Myometrial cell (primary cell): ENCODE measurements around the gene CNOT9. TPM values are rescaled to one million over a fixed set of nuclear protein-coding genes. Genes with fewer than 3 reads are reported as not detected.

Experiments used
- total RNA-seq: library from RNA; depleted of rRNA; stranded (reverse); fragments of >200 nt; gene quantifications from 2 replicates; pipeline ENCODE4 v1.2.3, GENCODE V29; 2015

The CNOT9 gene, protein sequence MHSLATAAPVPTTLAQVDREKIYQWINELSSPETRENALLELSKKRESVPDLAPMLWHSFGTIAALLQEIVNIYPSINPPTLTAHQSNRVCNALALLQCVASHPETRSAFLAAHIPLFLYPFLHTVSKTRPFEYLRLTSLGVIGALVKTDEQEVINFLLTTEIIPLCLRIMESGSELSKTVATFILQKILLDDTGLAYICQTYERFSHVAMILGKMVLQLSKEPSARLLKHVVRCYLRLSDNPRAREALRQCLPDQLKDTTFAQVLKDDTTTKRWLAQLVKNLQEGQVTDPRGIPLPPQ
- total RNA-seq = 54.8 and 58.8 TPM in 2 replicates

DNA sequence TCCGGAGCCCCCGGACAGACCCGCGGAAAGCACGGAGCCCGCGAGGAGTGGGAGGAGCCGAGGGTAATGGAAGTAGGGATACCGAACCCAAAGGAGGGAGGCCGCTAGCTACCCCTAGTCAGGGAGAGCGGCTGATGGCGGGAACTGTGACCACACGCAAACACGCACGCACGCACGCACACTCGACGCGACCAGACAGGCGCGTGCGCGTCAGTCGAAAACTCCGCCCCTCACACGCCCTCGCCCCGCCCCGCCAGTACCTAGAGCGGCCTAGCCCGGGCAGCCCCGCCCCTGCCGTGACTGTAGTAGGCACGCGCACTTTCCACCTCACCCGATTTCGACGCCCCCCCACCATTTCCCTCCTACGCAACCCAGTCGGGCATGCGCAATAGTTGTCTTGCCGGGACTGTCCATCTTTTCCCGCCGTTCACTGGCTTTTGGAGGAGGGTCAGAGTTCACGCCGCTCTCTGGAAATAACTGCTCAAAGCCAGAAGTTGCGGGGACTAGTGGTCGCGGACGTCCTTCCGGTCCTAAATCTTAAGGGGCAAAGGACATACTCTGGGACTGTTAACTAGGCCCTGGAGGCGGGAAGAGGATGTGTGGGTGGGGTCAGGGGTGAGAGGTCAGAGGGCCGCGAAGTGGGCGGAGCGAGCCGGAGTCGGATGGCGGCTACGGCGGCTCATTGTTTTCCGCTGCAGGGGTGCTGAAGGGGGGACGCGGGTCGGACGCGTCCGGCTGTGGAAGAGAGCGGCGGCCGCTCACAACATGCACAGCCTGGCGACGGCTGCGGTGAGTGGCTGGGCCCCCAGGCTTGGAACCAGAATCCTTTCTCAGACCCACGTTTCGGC, at the start of gene CNOT9, which contains the start of gene USP37:
TSS of gene CNOT9 (plus strand) at position 650 of the 848 bp plus-strand sequence. CDS start at position 766, 116 bp downstream.
TSS of gene USP37 (minus strand) at position 162 of the 848 bp plus-strand sequence. CDS start 9,698 bp downstream, outside the sequence.

DNA sequence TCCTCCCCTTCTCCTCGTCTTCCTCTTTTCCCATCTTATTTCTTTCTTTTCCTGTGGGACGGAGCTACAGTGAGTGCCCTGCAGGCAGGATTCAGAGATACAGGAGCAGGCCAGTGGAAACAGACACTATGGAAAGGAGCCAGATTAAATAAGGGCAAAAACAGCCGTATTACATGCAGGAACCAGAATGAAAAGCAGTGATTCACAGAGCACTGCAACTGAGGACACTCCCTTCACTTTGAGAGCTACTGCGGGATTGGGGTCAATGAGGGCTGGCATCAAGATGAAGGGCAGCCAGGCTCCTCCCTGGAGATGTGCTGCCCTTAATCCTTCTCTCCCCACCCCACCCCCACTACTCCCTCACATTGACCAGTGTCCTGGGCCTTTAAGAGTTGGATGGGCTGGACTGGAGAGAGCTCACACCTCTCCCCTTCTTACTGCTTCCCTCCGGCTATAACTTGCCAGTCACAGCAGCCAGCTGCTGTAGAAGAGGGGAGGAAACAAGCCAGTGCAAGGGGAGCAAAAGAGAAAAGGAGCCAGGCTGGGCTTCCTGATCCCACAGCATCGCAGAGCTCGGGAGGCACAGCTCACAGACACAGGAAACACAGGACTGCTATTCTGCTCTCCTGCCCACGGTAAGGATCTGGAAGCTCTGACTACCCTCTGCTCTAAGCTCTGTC, 38.9 kb downstream of the CNOT9 start, which contains the start of gene PLCD4:
TSS of gene PLCD4 (plus strand) at position 464 of the 680 bp plus-strand sequence. CDS start 7,841 bp downstream, outside the sequence.

Other genes starting within 250 kb of the CNOT9 start
- not detected in 2 replicates for gene CATIP, start 212.0 kb upstream of the CNOT9 start, total RNA-seq
- 0.18 and 0.29 TPM in 2 replicates for gene SLC11A1, start 186.6 kb upstream of the CNOT9 start, total RNA-seq
- 67.0 and 84.8 TPM in 2 replicates for gene CTDSP1, start 169.0 kb upstream of the CNOT9 start, total RNA-seq
- not detected in 2 replicates for gene VIL1, start 149.7 kb upstream of the CNOT9 start, total RNA-seq
- 2.0 and 8.5 TPM in 2 replicates for gene USP37, start 488 bp upstream of the CNOT9 start, total RNA-seq
- 0.29 and 0.35 TPM in 2 replicates for gene PLCD4, start 39.1 kb downstream of the CNOT9 start, total RNA-seq
- 4.4 and 5.5 TPM in 2 replicates for gene ZNF142, start 90.8 kb downstream of the CNOT9 start, total RNA-seq
- gene BCS1L, start 90.8 kb downstream of the CNOT9 start, total RNA-seq = 43.8 and 50.2 TPM in 2 replicates
- 21.9 and 30.7 TPM in 2 replicates for gene RNF25, start 103.2 kb downstream of the CNOT9 start, total RNA-seq
- gene STK36, start 103.2 kb downstream of the CNOT9 start, total RNA-seq = 18.3 and 45.3 TPM in 2 replicates
- 6.6 and 9.6 TPM in 2 replicates for gene TTLL4, start 142.0 kb downstream of the CNOT9 start, total RNA-seq
- gene CYP27A1, start 213.3 kb downstream of the CNOT9 start, total RNA-seq = 19.3 and 20.4 TPM in 2 replicates